Breast epithelium (tissue), 4 donors: ENCODE measurements around the gene PTRHD1. TPM values are rescaled to one million over a fixed set of nuclear protein-coding genes. Genes with fewer than 3 reads are reported as not detected.
"Not testable (repeated sequence)": the region's sequence is repeated elsewhere in the genome, so short reads cannot be mapped to it uniquely, and the experiment has no call there.

Source experiments
- DNase-seq, 2 donors: peaks; one replicate each; pipeline ENCODE4 v3.0.0-alpha.2; 2019; ENCODE audit warnings: low spot score in 2 of 2
- H3K27ac ChIP-seq, 2 donors: fragments of 200-600 bp; sonication (generic) in 1 of 2; one replicate each; pipeline ENCODE4 v1.5.1; 2016 to 2019; ENCODE audit warnings: mild to moderate bottlenecking in 1 of 2
- H3K27me3 ChIP-seq, 2 donors: fragments of 200-600 bp; sonication (generic) in 1 of 2; one replicate each; pipeline versions ENCODE4 v1.5.1 to v1.6.0; 2017 to 2019; ENCODE audit warnings: control low read depth in 1 of 2, mild to moderate bottlenecking in 1 of 2
- H3K36me3 ChIP-seq: fragments of 200-600 bp; one replicate; pipeline ENCODE4 v1.5.1; 2019
- H3K4me1 ChIP-seq, 2 donors: fragments of 200-600 bp; sonication (generic); one replicate each; pipeline ENCODE4 v1.5.1; 2016 to 2019; ENCODE audit warnings: control low read depth in 1 of 2
- H3K4me3 ChIP-seq, 3 donors: fragments of 200-600 bp; sonication (generic); 1 replicate in 2 of 3; 2 replicates in 1 of 3; pipeline ENCODE4 v1.5.1; 2016 to 2019; ENCODE audit warnings: mild to moderate bottlenecking in 3 of 3, moderate library complexity in 2 of 3
- H3K9me3 ChIP-seq, 2 donors: fragments of 200-600 bp; sonication (generic) in 1 of 2; one replicate each; pipeline ENCODE4 v1.5.1; 2016 to 2019; ENCODE audit warnings: control low read depth in 1 of 2
- POLR2A ChIP-seq: fragments of 450-650 bp; IDR thresholded peaks from one replicate; pipeline ENCODE4 v1.6.1; 2016; ENCODE audit warnings: antibody characterized with exemption, mild to moderate bottlenecking, moderate library complexity
- POLR2AphosphoS5 ChIP-seq, 3 donors: sonication (generic); formaldehyde crosslinking; IDR thresholded peaks; one replicate each; pipeline ENCODE4 v1.6.1; 2017; ENCODE audit warnings: antibody characterized with exemption in 3 of 3
- intact Hi-C: fragments of 100-400 bp; cut with DNase I; formaldehyde crosslinking; loops from one replicate; pipeline ENCODE4 v1.15.1; 2023; ENCODE audit warnings: low total_unique reads
- total RNA-seq, 3 donors: library from RNA; depleted of rRNA; stranded (reverse); fragments of >200 nt; gene quantifications; one replicate each; pipeline ENCODE4 v1.1.0, GENCODE V29; 2016
- TF ChIP-seq, protein P1 (sequence below), 3 donors: fragments of 450-650 bp; IDR thresholded peaks; one replicate each; pipeline ENCODE4 v1.5.1; 2016 to 2017; ENCODE audit warnings: antibody characterized with exemption in 3 of 3, mild to moderate bottlenecking in 3 of 3, moderate library complexity in 3 of 3

Gene PTRHD1
- total RNA-seq, 3 donors from 2014 or later, result 19.3 to 38.8 (median 37.9) TPM

DNA sequence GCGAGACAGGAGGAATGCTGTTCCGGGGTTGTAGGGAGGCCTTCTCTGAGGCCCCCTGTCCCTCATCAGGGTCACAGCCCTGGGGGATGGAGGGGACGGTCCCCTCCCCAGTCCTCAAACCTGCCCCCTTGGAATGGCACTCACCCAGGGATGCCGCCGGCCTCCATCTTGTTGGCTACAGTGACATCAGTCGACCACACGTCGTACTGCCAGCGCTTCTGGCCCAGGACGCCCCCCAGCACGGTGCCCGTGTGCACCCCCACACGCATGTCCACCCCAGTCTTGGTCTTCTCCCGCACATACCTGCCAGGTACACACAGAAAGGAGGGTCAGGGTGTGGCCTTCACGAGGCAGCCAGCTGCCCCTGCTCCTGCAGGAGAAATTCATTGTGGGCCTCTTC is 46.5 kb upstream of the PTRHD1 start:
- Histone ChIP-seq H3K4me3 (no peak overlapping the region), H3K4me1 (no peaks in the 10 kb centered on the region), H3K9me3 (no peaks in the 10 kb centered on the region), H3K36me3 (peaks cover 6% of the 10 kb centered on the region), H3K27ac (no peak overlapping the region), H3K27me3 (no peaks in the 10 kb centered on the region)
- DNase-seq, result no peak
- TF ChIP-seq, protein P1, sequence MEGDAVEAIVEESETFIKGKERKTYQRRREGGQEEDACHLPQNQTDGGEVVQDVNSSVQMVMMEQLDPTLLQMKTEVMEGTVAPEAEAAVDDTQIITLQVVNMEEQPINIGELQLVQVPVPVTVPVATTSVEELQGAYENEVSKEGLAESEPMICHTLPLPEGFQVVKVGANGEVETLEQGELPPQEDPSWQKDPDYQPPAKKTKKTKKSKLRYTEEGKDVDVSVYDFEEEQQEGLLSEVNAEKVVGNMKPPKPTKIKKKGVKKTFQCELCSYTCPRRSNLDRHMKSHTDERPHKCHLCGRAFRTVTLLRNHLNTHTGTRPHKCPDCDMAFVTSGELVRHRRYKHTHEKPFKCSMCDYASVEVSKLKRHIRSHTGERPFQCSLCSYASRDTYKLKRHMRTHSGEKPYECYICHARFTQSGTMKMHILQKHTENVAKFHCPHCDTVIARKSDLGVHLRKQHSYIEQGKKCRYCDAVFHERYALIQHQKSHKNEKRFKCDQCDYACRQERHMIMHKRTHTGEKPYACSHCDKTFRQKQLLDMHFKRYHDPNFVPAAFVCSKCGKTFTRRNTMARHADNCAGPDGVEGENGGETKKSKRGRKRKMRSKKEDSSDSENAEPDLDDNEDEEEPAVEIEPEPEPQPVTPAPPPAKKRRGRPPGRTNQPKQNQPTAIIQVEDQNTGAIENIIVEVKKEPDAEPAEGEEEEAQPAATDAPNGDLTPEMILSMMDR (IDR thresholded peaks at IDR 0.05), result no peak
- TF ChIP-seq POLR2A (no peak), POLR2AphosphoS5 (IDR thresholded peaks at IDR 0.05) (no peak)
- intact Hi-C loops, result no loop called here

DNA sequence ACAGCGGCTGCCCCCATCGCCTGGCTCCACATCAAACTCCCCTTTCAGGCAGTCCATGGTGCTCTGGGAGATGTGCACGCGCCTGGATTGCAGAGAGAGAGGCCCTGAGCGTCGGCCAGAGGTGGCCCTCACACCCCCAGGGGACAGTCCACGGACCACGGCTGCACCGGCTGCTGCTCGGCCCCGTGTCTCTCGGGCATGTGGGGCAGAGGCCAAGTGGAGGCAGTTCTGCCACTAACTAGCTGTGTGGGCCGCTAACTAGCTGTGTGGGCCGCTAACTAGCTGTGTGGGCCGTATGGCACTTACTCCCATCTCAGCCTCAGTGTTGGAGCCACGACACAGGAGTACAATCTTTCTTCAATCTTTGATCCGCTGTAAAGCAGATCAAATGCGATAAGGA is 45.4 kb upstream of the PTRHD1 start:
- Histone ChIP-seq H3K27ac (no peak overlapping the region), H3K27me3 (no peaks in the 10 kb centered on the region), H3K36me3 (peaks cover 6% of the 10 kb centered on the region), H3K9me3 (no peaks in the 10 kb centered on the region), H3K4me3 (no peak overlapping the region), H3K4me1 (no peaks in the 10 kb centered on the region)
- intact Hi-C loops, result no loop called here
- no peak for TF ChIP-seq POLR2A
- TF ChIP-seq POLR2AphosphoS5 (IDR thresholded peaks at IDR 0.05), result no peak
- TF ChIP-seq, protein P1 (IDR thresholded peaks at IDR 0.05), result no peak
- no peak for DNase-seq

DNA sequence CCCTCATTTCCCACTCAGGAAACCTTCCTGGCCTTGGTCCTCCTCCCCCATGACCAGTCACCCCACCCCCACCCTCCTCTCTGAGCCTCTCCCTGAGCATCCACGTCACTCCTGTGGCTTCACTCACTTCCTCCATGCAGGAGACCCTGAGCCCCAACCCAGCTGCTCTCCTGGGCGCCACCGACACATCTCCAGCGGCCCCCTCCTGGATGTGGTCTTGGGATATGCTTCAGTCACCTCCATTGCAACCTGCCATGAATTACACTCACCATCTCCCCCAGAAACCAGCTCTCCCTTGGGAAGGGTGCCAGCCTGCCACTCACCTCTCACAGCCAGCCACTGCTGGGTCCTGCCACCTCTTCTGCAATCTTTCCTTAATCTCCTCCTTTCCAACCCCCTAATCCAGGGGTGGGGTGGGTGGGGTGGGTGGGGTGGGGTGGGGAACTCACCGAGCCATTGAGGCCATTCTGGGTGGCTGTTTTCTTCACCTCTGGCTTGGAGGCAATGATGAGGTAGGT is 44.9 kb upstream of the PTRHD1 start:
- no peak overlapping the region for H3K27ac ChIP-seq
- no peaks in the 10 kb centered on the region for H3K9me3 ChIP-seq
- no peaks in the 10 kb centered on the region for H3K27me3 ChIP-seq
- TF ChIP-seq POLR2AphosphoS5 (IDR thresholded peaks at IDR 0.05) (no peak), POLR2A (no peak)
- TF ChIP-seq, protein P1 (IDR thresholded peaks at IDR 0.05), result no peak
- H3K36me3 ChIP-seq, result peaks cover 6% of the 10 kb centered on the region
- H3K4me1 ChIP-seq, result no peaks in the 10 kb centered on the region
- intact Hi-C loops, result no loop called here
- DNase-seq, result no peak
- no peak overlapping the region for H3K4me3 ChIP-seq

DNA sequence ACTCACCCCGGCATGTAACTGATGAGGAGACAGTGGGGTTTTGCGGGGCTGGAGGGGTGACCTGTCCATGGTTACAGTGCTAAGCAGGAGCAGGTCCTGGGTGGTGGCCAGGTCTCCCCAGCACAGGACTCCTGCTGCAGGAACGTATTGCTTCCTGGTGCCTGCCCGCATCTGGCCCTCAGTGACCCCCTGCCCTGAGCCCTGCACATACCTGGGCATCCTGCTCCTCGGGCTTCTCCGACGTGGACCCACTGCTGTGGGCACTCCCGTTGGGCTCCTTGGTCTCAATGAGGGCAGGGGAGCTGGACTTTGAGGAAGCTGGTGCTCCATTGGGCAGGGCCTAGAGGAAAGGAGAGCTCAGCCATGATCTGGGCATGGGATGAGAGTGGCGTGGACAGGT is 43.5 kb upstream of the PTRHD1 start:
- H3K27me3 ChIP-seq, result no peaks in the 10 kb centered on the region
- intact Hi-C loops, result no loop called here

DNA sequence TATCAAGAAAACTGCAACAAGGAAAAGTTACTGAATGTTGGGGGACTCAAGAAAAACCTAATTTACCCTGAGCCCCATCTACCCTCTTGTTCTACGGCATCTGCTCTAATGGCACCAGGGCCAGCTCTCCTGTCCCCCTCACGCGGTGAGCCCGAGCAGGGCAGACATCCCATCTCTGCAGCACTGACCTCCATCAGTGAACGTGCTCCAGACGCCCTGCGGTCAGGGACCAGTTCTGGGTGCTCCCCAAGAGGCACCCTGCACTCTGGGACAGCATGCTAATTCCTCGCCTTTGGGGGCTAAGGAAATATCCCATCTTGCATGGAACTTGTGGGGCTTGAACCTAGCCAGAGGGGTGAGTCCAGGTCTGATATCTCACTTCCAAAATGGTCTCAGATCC is 43.0 kb upstream of the PTRHD1 start:
- no peak overlapping the region for H3K27ac ChIP-seq
- H3K4me1 ChIP-seq, result no peaks in the 10 kb centered on the region
- H3K4me3 ChIP-seq, result no peak overlapping the region
- H3K27me3 ChIP-seq, result no peaks in the 10 kb centered on the region
- H3K9me3 ChIP-seq, result no peaks in the 10 kb centered on the region
- H3K36me3 ChIP-seq, result peaks cover 6% of the 10 kb centered on the region
- DNase-seq, result no peak
- TF ChIP-seq, protein P1 (IDR thresholded peaks at IDR 0.05), result no peak
- no peak for TF ChIP-seq POLR2AphosphoS5 (IDR thresholded peaks at IDR 0.05)
- no peak for TF ChIP-seq POLR2A
- intact Hi-C loops, result no loop called here

More for the DNA sequence above, 43.5 kb upstream of the PTRHD1 start:
- H3K36me3 ChIP-seq, result peaks cover 6% of the 10 kb centered on the region
- no peak for TF ChIP-seq POLR2A
- TF ChIP-seq, protein P1 (IDR thresholded peaks at IDR 0.05), result no peak
- TF ChIP-seq POLR2AphosphoS5 (IDR thresholded peaks at IDR 0.05), result no peak
- DNase-seq, result no peak
- no peaks in the 10 kb centered on the region for H3K9me3 ChIP-seq
- H3K27ac ChIP-seq, result no peak overlapping the region
- H3K4me1 ChIP-seq, result no peaks in the 10 kb centered on the region
- H3K4me3 ChIP-seq, result no peak overlapping the region

DNA sequence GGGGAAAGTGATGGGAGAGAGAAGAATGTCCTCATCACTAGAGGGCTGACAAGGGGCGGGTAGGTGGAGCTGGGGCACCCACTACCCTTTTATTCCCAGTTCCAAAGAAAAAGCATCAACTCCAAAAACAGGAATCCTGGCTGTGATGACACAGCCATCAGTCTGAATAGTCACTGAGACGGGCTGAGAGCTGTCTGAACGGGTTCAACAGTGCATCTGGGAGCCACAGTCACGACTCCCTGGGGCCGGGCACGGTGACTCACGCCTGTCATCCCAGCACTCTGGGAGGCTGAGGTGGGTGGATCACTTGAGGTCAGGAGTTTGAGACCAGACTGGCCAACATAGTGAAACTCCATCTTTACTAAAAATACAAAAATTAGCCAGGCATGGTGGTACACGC is 42.2 kb upstream of the PTRHD1 start:
- H3K36me3 ChIP-seq, H3K4me3 ChIP-seq, H3K9me3 ChIP-seq, H3K27me3 ChIP-seq, H3K4me1 ChIP-seq, DNase-seq, intact Hi-C loops: not testable (repeated sequence)
- peak overlapping the region in 1 of 2 donors; percentile 32 for H3K27ac ChIP-seq
